HepG2 (cell line): ENCODE measurements around the gene CNNM3. TPM values are rescaled to one million over a fixed set of nuclear protein-coding genes. Genes with fewer than 3 reads are reported as not detected.

ENCODE experiments used
- ARNT2 ChIP-seq: sonication (generic); formaldehyde crosslinking; IDR thresholded peaks from 2 replicates; pipeline ENCODE4 v1.8.0; 2022; ENCODE audit warnings: mild to moderate bottlenecking, low read depth, missing genetic modification reagents, moderate library complexity
- ATF1 ChIP-seq: IDR thresholded peaks from 2 replicates; pipeline ENCODE4 v1.6.1; 2016; ENCODE audit warnings: mild to moderate bottlenecking, control low read depth
- CENPT ChIP-seq: sonication (generic); formaldehyde crosslinking; IDR thresholded peaks from 2 replicates; pipeline ENCODE4 v1.8.0; 2022; ENCODE audit warnings: low read depth, mild to moderate bottlenecking, moderate library complexity, missing genetic modification reagents
- CHD4 ChIP-seq: fragments of 200-600 bp; sonication (generic); IDR thresholded peaks from 2 replicates; pipeline ENCODE4 v1.7.0; 2017; ENCODE audit warnings: mild to moderate bottlenecking, low read length, borderline replicate concordance
- FOXK2 ChIP-seq: fragments of 450-650 bp; IDR thresholded peaks from 2 replicates; pipeline ENCODE4 v1.6.1; 2016
- KLF15 ChIP-seq: sonication (generic); formaldehyde crosslinking; IDR thresholded peaks from 2 replicates; pipeline ENCODE4 v1.8.1; 2023; ENCODE audit warnings: borderline replicate concordance, mild to moderate bottlenecking, inconsistent platforms, missing genetic modification reagents, mixed read lengths
- MYC ChIP-seq: sonication (generic); formaldehyde crosslinking; IDR thresholded peaks from 2 replicates; pipeline ENCODE4 v1.9.0; 2021; ENCODE audit warnings: missing genetic modification reagents, borderline replicate concordance
- NR2C2 ChIP-seq: sonication (generic); formaldehyde crosslinking; IDR thresholded peaks from 2 replicates; pipeline ENCODE4 v1.4.0; 2020; ENCODE audit warnings: missing genetic modification reagents, mild to moderate bottlenecking, moderate library complexity, borderline replicate concordance
- NR2F6 ChIP-seq, 2 experiments: IDR thresholded peaks; 2 replicates each; pipeline ENCODE4 v1.6.1; 2016; ENCODE audit warnings: antibody characterized with exemption in 1 of 2, mild to moderate bottlenecking in 1 of 2
- PAX8 ChIP-seq: sonication (generic); formaldehyde crosslinking; IDR thresholded peaks from 2 replicates; pipeline ENCODE4 v1.8.0; 2022; ENCODE audit warnings: mild to moderate bottlenecking, missing genetic modification reagents, borderline replicate concordance
- RARG ChIP-seq: sonication (generic); formaldehyde crosslinking; IDR thresholded peaks from 2 replicates; pipeline ENCODE4 v1.4.0; 2020; ENCODE audit warnings: low read depth, mild to moderate bottlenecking, missing genetic modification reagents
- SCMH1 ChIP-seq: sonication (generic); formaldehyde crosslinking; IDR thresholded peaks from 2 replicates; pipeline ENCODE4 v1.9.0; 2021; ENCODE audit warnings: missing genetic modification reagents, mild to moderate bottlenecking, borderline replicate concordance
- TCF7 ChIP-seq: sonication (generic); IDR thresholded peaks from 2 replicates; pipeline ENCODE4 v1.6.1; 2016; ENCODE audit warnings: antibody characterized with exemption, low read depth
- TFDP2 ChIP-seq: sonication (generic); formaldehyde crosslinking; IDR thresholded peaks from 2 replicates; pipeline ENCODE4 v1.4.0; 2020; ENCODE audit warnings: missing genetic modification reagents
- ZC3H13 ChIP-seq: sonication (generic); formaldehyde crosslinking; IDR thresholded peaks from 2 replicates; pipeline ENCODE4 v1.8.1; 2023; ENCODE audit warnings: mild to moderate bottlenecking, missing genetic modification reagents, moderate library complexity
- ZNF460 ChIP-seq: sonication (generic); formaldehyde crosslinking; IDR thresholded peaks from 2 replicates; pipeline ENCODE4 v1.5.1; 2020; ENCODE audit warnings: missing genetic modification reagents, mild to moderate bottlenecking, borderline replicate concordance
- ZNF549 ChIP-seq: sonication (generic); formaldehyde crosslinking; IDR thresholded peaks from 2 replicates; pipeline ENCODE4 v1.5.0; 2020; ENCODE audit warnings: missing genetic modification reagents
- ZNF841 ChIP-seq: sonication (generic); formaldehyde crosslinking; IDR thresholded peaks from 2 replicates; pipeline ENCODE4 v1.8.1; 2023; ENCODE audit warnings: missing genetic modification reagents, borderline replicate concordance
- polyA plus RNA-seq, 8 experiments: library from polyadenylated mRNA; depleted of rRNA in 3 of 8; stranded (reverse) in 7 of 8; unstranded in 1 of 8; fragments of >200 nt; fragmentation: Illumina TruSeq in 4 of 8; extraction: Trizol in 4 of 8; gene quantifications; 2 replicates each; pipeline versions ENCODE4 v1.2.1 to v1.2.3, GENCODE V29; 2011 to 2016; ENCODE audit warnings: low read depth in 4 of 8, missing spikeins in 1 of 8, mixed read lengths in 1 of 8; ENCODE audit not compliant: insufficient read depth in 1 of 8
- total RNA-seq, 5 experiments: library from RNA; depleted of rRNA; stranded (reverse); fragments of >200 nt; fragmentation: Illumina TruSeq; extraction: Trizol; gene quantifications; 2 replicates each; pipeline ENCODE4 v1.2.3, GENCODE V29; 2016; ENCODE audit warnings: low read depth in 1 of 5
- TF ChIP-seq, protein P1 (sequence below): sonication (generic); formaldehyde crosslinking; IDR thresholded peaks from 2 replicates; pipeline ENCODE4 v1.4.0; 2020; ENCODE audit warnings: mild to moderate bottlenecking, missing genetic modification reagents, borderline replicate concordance
- TF ChIP-seq, protein P2 (sequence below): sonication (generic); formaldehyde crosslinking; IDR thresholded peaks from 2 replicates; pipeline ENCODE4 v1.5.0; 2020; ENCODE audit warnings: mild to moderate bottlenecking, missing genetic modification reagents
- TF ChIP-seq, protein P3 (sequence below): sonication (generic); formaldehyde crosslinking; IDR thresholded peaks from 2 replicates; pipeline ENCODE4 v1.4.0; 2020; ENCODE audit warnings: missing genetic modification reagents, low read depth, mild to moderate bottlenecking, borderline replicate concordance

CNNM3 gene
- total and polyA plus RNA-seq, 2 of the 13 experiments (the other 11 are each of a cell fraction or from before 2014, with no cell fraction given) = 21.2 to 27.9 TPM

- TF ChIP-seq NR2F6 (IDR thresholded peaks at IDR 0.05) (no peak), NR2F6 (CRISPR knock-in tag; IDR thresholded peaks at IDR 0.05) (0 out of 2 replicates have a peak, but pooled peaks have one; percentile 11), NR2C2 (CRISPR knock-in tag) (peak; percentile 63), CENPT (CRISPR knock-in tag) (peak; percentile 16; the same call in 1 of the 2 replicates), ZNF549 (CRISPR knock-in tag) (no peak), SCMH1 (no peak), PAX8 (CRISPR knock-in tag) (peak; percentile 98), ARNT2 (peak; percentile 89), ATF1 (CRISPR knock-in tag) (no peak), MYC (CRISPR knock-in tag) (peak; percentile 36; the same call in 1 of the 2 replicates), KLF15 (no peak), ZC3H13 (peak; percentile 6; the same call in 1 of the 2 replicates), TFDP2 (peak; percentile 81), TCF7 (no peak), ZNF841 (CRISPR knock-in tag) (0 out of 2 replicates have a peak, but pooled peaks have one; percentile 38), RARG (CRISPR knock-in tag) (0 out of 2 replicates have a peak, but pooled peaks have one; percentile 76), CHD4 (no peak), ZNF460 (CRISPR knock-in tag) (no peak), FOXK2 (peak; percentile 30; the same call in 1 of the 2 replicates)
- TF ChIP-seq, protein P1, sequence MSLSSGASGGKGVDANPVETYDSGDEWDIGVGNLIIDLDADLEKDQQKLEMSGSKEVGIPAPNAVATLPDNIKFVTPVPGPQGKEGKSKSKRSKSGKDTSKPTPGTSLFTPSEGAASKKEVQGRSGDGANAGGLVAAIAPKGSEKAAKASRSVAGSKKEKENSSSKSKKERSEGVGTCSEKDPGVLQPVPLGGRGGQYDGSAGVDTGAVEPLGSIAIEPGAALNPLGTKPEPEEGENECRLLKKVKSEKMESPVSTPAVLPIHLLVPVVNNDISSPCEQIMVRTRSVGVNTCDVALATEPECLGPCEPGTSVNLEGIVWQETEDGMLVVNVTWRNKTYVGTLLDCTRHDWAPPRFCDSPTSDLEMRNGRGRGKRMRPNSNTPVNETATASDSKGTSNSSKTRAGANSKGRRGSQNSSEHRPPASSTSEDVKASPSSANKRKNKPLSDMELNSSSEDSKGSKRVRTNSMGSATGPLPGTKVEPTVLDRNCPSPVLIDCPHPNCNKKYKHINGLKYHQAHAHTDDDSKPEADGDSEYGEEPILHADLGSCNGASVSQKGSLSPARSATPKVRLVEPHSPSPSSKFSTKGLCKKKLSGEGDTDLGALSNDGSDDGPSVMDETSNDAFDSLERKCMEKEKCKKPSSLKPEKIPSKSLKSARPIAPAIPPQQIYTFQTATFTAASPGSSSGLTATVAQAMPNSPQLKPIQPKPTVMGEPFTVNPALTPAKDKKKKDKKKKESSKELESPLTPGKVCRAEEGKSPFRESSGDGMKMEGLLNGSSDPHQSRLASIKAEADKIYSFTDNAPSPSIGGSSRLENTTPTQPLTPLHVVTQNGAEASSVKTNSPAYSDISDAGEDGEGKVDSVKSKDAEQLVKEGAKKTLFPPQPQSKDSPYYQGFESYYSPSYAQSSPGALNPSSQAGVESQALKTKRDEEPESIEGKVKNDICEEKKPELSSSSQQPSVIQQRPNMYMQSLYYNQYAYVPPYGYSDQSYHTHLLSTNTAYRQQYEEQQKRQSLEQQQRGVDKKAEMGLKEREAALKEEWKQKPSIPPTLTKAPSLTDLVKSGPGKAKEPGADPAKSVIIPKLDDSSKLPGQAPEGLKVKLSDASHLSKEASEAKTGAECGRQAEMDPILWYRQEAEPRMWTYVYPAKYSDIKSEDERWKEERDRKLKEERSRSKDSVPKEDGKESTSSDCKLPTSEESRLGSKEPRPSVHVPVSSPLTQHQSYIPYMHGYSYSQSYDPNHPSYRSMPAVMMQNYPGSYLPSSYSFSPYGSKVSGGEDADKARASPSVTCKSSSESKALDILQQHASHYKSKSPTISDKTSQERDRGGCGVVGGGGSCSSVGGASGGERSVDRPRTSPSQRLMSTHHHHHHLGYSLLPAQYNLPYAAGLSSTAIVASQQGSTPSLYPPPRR (CRISPR knock-in tag) = peak; percentile 56; the same call in 1 of the 2 replicates
- TF ChIP-seq, protein P2, sequence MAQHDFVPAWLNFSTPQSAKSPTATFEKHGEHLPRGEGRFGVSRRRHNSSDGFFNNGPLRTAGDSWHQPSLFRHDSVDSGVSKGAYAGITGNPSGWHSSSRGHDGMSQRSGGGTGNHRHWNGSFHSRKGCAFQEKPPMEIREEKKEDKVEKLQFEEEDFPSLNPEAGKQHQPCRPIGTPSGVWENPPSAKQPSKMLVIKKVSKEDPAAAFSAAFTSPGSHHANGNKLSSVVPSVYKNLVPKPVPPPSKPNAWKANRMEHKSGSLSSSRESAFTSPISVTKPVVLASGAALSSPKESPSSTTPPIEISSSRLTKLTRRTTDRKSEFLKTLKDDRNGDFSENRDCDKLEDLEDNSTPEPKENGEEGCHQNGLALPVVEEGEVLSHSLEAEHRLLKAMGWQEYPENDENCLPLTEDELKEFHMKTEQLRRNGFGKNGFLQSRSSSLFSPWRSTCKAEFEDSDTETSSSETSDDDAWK (CRISPR knock-in tag) = no peak
- TF ChIP-seq, protein P3, sequence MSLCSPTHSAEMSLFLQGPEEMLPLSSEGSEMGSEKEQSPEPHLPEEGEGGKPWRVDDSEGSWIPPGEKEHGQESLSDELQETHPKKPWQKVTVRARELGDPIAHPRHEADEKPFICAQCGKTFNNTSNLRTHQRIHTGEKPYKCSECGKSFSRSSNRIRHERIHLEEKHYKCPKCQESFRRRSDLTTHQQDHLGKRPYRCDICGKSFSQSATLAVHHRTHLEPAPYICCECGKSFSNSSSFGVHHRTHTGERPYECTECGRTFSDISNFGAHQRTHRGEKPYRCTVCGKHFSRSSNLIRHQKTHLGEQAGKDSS = peak; percentile 85
Observed at GRCh38 chr2:96816127-96816835, at the start of gene CNNM3 (continued).
